OCI-LY7 (cell line): ENCODE results near the gene PBX1.

Experiments
- EZH2phosphoT487 ChIP-seq: fragments of 200-600 bp; sonication (generic); IDR thresholded peaks from 2 replicates; pipeline ENCODE4 v1.6.1; 2018; ENCODE audit warnings: low read depth, borderline replicate concordance, mild to moderate bottlenecking, mixed run types, antibody characterized with exemption, low read length, moderate library complexity, mixed read lengths
- TF ChIP-seq, protein P1 (sequence below): fragments of 200-600 bp; sonication (generic); conservative IDR thresholded peaks from 2 replicates; pipeline ENCODE4 v1.5.1; 2014; ENCODE audit warnings: mild to moderate bottlenecking, antibody characterized with exemption, low read length, moderate library complexity, mixed read lengths

DNA sequence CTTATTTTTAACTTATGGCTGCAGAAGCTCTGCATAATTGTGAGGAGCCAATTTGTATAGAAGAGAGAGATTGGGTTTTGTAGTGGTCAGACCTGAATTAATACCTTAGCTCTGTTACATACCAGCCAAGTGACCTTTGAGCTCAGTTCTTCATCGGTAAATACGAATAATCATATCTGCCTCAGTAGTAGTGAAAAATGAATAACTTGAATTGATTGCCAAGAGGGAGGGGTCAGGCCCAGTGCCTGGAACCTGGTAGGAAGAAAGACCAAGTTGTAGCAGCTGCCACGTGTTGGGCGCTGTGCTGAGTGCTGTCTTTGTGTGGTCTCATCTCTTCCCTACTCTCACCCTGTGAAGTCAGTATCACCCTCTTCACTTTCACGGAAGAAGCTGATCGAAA, 247.5 kb downstream of the PBX1 start:
- TF ChIP-seq, protein P1, sequence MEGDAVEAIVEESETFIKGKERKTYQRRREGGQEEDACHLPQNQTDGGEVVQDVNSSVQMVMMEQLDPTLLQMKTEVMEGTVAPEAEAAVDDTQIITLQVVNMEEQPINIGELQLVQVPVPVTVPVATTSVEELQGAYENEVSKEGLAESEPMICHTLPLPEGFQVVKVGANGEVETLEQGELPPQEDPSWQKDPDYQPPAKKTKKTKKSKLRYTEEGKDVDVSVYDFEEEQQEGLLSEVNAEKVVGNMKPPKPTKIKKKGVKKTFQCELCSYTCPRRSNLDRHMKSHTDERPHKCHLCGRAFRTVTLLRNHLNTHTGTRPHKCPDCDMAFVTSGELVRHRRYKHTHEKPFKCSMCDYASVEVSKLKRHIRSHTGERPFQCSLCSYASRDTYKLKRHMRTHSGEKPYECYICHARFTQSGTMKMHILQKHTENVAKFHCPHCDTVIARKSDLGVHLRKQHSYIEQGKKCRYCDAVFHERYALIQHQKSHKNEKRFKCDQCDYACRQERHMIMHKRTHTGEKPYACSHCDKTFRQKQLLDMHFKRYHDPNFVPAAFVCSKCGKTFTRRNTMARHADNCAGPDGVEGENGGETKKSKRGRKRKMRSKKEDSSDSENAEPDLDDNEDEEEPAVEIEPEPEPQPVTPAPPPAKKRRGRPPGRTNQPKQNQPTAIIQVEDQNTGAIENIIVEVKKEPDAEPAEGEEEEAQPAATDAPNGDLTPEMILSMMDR = no peak
- TF ChIP-seq EZH2phosphoT487 = no peak
